Lower leg skin (tissue), 3 donors: ENCODE data around the gene FAP.

Source experiments
- CTCF ChIP-seq, 3 donors: fragments of 450-650 bp; IDR thresholded peaks; one replicate each; pipeline ENCODE4 v1.5.1; 2016; ENCODE audit warnings: antibody characterized with exemption in 3 of 3, mild to moderate bottlenecking in 3 of 3, moderate library complexity in 2 of 3
- POLR2A ChIP-seq, 2 donors: fragments of 450-650 bp; IDR thresholded peaks; one replicate each; pipeline ENCODE4 v1.6.1; 2016 to 2017; ENCODE audit warnings: antibody characterized with exemption in 2 of 2, mild to moderate bottlenecking in 1 of 2, moderate library complexity in 1 of 2

DNA sequence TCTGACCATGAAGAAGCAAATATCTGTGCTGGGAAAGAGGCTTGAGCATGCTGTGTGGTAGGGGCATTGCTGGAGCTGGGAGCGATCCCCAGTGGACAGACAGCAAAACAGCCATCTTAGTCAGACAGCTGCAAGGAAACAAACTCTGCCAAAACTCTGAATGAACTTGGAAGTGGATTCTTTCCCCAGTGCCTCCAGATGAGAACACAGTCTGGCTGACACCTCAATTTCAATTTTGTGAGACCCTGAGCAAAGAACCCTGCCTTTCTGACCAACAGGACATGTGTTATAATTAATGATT is 23.2 kb upstream of the FAP start:
- no peak for TF ChIP-seq CTCF (IDR thresholded peaks at IDR 0.05)
- no peak for TF ChIP-seq POLR2A (IDR thresholded peaks at IDR 0.05)
